Osteoblast (primary cell): ENCODE measurements around the gene UST. TPM values are rescaled to one million over a fixed set of nuclear protein-coding genes. Genes with fewer than 3 reads are reported as not detected.

Experiments
- DNase-seq: peaks from one replicate; pipeline ENCODE4 v3.0.0; 2011; ENCODE audit warnings: low spot score, mixed read lengths; ENCODE audit not compliant: insufficient read length; ENCODE audit errors: missing footprints
- H2AFZ ChIP-seq: 2 replicates; pipeline ENCODE4 v1.6.0; 2011; ENCODE audit warnings: mild to moderate bottlenecking, low read length
- H3K27ac ChIP-seq: 2 replicates; pipeline ENCODE4 v1.5.1; 2011; ENCODE audit warnings: mild to moderate bottlenecking, low read depth, low read length, moderate library complexity
- H3K27me3 ChIP-seq: 2 replicates; pipeline ENCODE4 v1.6.0; 2012; ENCODE audit warnings: mild to moderate bottlenecking, control low read depth, inconsistent platforms, low read length, moderate library complexity; ENCODE audit not compliant: insufficient read depth
- H3K36me3 ChIP-seq: 2 replicates; pipeline ENCODE4 v1.5.1; 2011; ENCODE audit warnings: mild to moderate bottlenecking, low read length, control low read depth, moderate library complexity; ENCODE audit not compliant: insufficient read depth
- H3K4me1 ChIP-seq: 2 replicates; pipeline ENCODE4 v1.5.1; 2011; ENCODE audit warnings: mild to moderate bottlenecking, low read length, control low read depth, moderate library complexity; ENCODE audit not compliant: insufficient read depth
- H3K4me2 ChIP-seq: 2 replicates; pipeline ENCODE4 v1.6.0; 2011; ENCODE audit warnings: mild to moderate bottlenecking, low read length; ENCODE audit not compliant: insufficient read depth
- H3K4me3 ChIP-seq: fragments of 200-600 bp; sonication (generic); 3 replicates; pipeline ENCODE4 v1.5.1; 2012; ENCODE audit warnings: mild to moderate bottlenecking, low read length, inconsistent platforms; ENCODE audit not compliant: insufficient read depth
- H3K79me2 ChIP-seq: 2 replicates; pipeline ENCODE4 v1.6.0; 2012; ENCODE audit warnings: mild to moderate bottlenecking, low read length, control low read depth, inconsistent platforms; ENCODE audit not compliant: insufficient read depth
- H3K9me3 ChIP-seq: 2 replicates; pipeline ENCODE4 v1.5.1; 2011; ENCODE audit warnings: low read depth, low read length, control low read depth
- H4K20me1 ChIP-seq: 2 replicates; pipeline ENCODE4 v1.6.0; 2012; ENCODE audit warnings: mild to moderate bottlenecking, low read length, control low read depth; ENCODE audit not compliant: insufficient read depth
- CTCF ChIP-seq: IDR thresholded peaks from 2 replicates; pipeline ENCODE4 v1.5.1; 2011; ENCODE audit warnings: mild to moderate bottlenecking, low read depth, low read length, moderate library complexity; ENCODE audit errors: extremely low read depth
- total RNA-seq: library from RNA; depleted of rRNA; stranded (reverse); fragments of >200 nt; gene quantifications from 2 replicates; pipeline ENCODE4 v1.2.3, GENCODE V29; 2012

Gene UST
- total RNA-seq, 1 donor, result 18.1 TPM

GRCh38 chr6:148945301-148946021 is 198.6 kb downstream of the UST start:
- TF ChIP-seq CTCF, result no peak
- Histone ChIP-seq H3K27me3 (no peaks in the 10 kb centered on the region), H3K79me2 (no peaks in the 10 kb centered on the region), H3K36me3 (no peaks in the 10 kb centered on the region), H3K27ac (no peak overlapping the region), H2AFZ (no peak overlapping the region), H3K9me3 (no peaks in the 10 kb centered on the region), H4K20me1 (no peaks in the 10 kb centered on the region), H3K4me2 (no peak overlapping the region), H3K4me3 (no peak overlapping the region), H3K4me1 (peaks cover 8% of the 10 kb centered on the region)
- DNase-seq, result no peak

GRCh38 chr6:148947621-148948444 is 201.0 kb downstream of the UST start:
- no peak for DNase-seq
- H3K9me3 ChIP-seq, result no peaks in the 10 kb centered on the region
- no peak overlapping the region for H3K4me3 ChIP-seq
- no peak overlapping the region for H3K4me2 ChIP-seq
- H3K27ac ChIP-seq, result no peak overlapping the region
- peak; percentile 90 for TF ChIP-seq CTCF
- no peak overlapping the region for H2AFZ ChIP-seq
- H3K79me2 ChIP-seq, result no peaks in the 10 kb centered on the region
- H3K4me1 ChIP-seq, result peaks cover 14% of the 10 kb centered on the region
- H3K27me3 ChIP-seq, result no peaks in the 10 kb centered on the region
- H3K36me3 ChIP-seq, result no peaks in the 10 kb centered on the region
- no peaks in the 10 kb centered on the region for H4K20me1 ChIP-seq

GRCh38 chr6:148951662-148952061 is 204.8 kb downstream of the UST start:
- Histone ChIP-seq H3K4me3 (no peak overlapping the region), H3K9me3 (no peaks in the 10 kb centered on the region), H3K36me3 (no peaks in the 10 kb centered on the region), H3K27me3 (no peaks in the 10 kb centered on the region), H3K4me2 (no peak overlapping the region), H3K27ac (no peak overlapping the region), H4K20me1 (no peaks in the 10 kb centered on the region), H3K4me1 (peaks cover 6% of the 10 kb centered on the region), H3K79me2 (no peaks in the 10 kb centered on the region), H2AFZ (no peak overlapping the region)
- no peak for DNase-seq
- no peak for TF ChIP-seq CTCF
